ENCODE measurements around the gene NEUROD4. TPM values are rescaled to one million over a fixed set of nuclear protein-coding genes. Genes with fewer than 3 reads are reported as not detected.

The NEUROD4 gene
- total and polyA plus RNA-seq, 8 donors, result not detected

GRCh38 chr12:55036326-55037115 is 16.7 kb downstream of the NEUROD4 start:
- Histone ChIP-seq H3K4me1 (no peaks in the 10 kb centered on the region), H3K27ac (no peak overlapping the region), H3K36me3 (no peaks in the 10 kb centered on the region), H3K9me3 (no peaks in the 10 kb centered on the region), H3K4me3 (no peak overlapping the region), H3K27me3 (peaks cover 0 to 25% (median 13%) of the 10 kb centered on the region in 3 donors)
- WGBS, 5 donors, result 82 to 85% (median 83%) methylated on average over 5 of the region's 5 CpGs
- DNase-seq, result no peak
- TF ChIP-seq POLR2AphosphoS5 (IDR thresholded peaks at IDR 0.05) (no peak), POLR2A (IDR thresholded peaks at IDR 0.05) (no peak), CTCF (IDR thresholded peaks at IDR 0.05) (no peak), EP300 (IDR thresholded peaks at IDR 0.05) (no peak)
- intact Hi-C loops (cut with DNase I; ENCODE audit: low total_unique reads), result no loop called here

GRCh38 chr12:55037351-55037987 is 17.7 kb downstream of the NEUROD4 start:
- WGBS, 5 donors, result 88 to 92% (median 88%) methylated on average over 5 of the region's 5 CpGs
- H3K4me1 ChIP-seq, result no peaks in the 10 kb centered on the region
- no peak overlapping the region for H3K27ac ChIP-seq
- DNase-seq, result peak in 1 of 2 donors; percentile 9
- peaks cover 0 to 25% (median 13%) of the 10 kb centered on the region in 3 donors for H3K27me3 ChIP-seq
- H3K4me3 ChIP-seq, result no peak overlapping the region
- no peaks in the 10 kb centered on the region for H3K9me3 ChIP-seq
- no peak for TF ChIP-seq CTCF (IDR thresholded peaks at IDR 0.05)
- no peak for TF ChIP-seq POLR2A (IDR thresholded peaks at IDR 0.05)
- no peak for TF ChIP-seq EP300 (IDR thresholded peaks at IDR 0.05)
- TF ChIP-seq POLR2AphosphoS5 (IDR thresholded peaks at IDR 0.05), result no peak
- intact Hi-C loops (cut with DNase I; ENCODE audit: low total_unique reads), result no loop called here
- H3K36me3 ChIP-seq, result no peaks in the 10 kb centered on the region

- intact Hi-C loops (cut with DNase I; ENCODE audit: low total_unique reads), result no loop called here
- H3K4me1 ChIP-seq, result no peaks in the 10 kb centered on the region
- no peak overlapping the region for H3K27ac ChIP-seq
- H3K9me3 ChIP-seq, result no peaks in the 10 kb centered on the region
- no peak for TF ChIP-seq POLR2AphosphoS5 (IDR thresholded peaks at IDR 0.05)
- no peak for TF ChIP-seq EP300 (IDR thresholded peaks at IDR 0.05)
- TF ChIP-seq POLR2A (IDR thresholded peaks at IDR 0.05), result no peak
- TF ChIP-seq CTCF (IDR thresholded peaks at IDR 0.05), result no peak
- no peak overlapping the region for H3K4me3 ChIP-seq
- peaks cover 0 to 24% (median 13%) of the 10 kb centered on the region in 3 donors for H3K27me3 ChIP-seq
- no peak for DNase-seq
- H3K36me3 ChIP-seq, result no peaks in the 10 kb centered on the region
- WGBS, 5 donors, result 55 to 60% (median 57%) methylated on average over 10 of the region's 10 CpGs
Measured at GRCh38 chr12:55039395-55040354, 19.9 kb downstream of the NEUROD4 start.
